GM12878 (cell line): ENCODE results near the gene FLT1. TPM values are rescaled to one million over a fixed set of nuclear protein-coding genes. Genes with fewer than 3 reads are reported as not detected.

Experiments
- ATAC-seq: fragments of 200-7000 bp; cut with Tn5 transposase; 3 replicates; pipeline ENCODE4 v1.9.1; 2020; ENCODE audit warnings: mild to moderate bottlenecking, moderate library complexity
- BruUV-seq: library from RNA; stranded (reverse); fragments of 400-500 nt; replicated peaks from 2 replicates; lab custom pipeline; 2021; lab: Mats Ljungman, UMichigan
- CTCF ChIA-PET: fragments of 300-600 bp; sonication (Branson Sonifier 250); formaldehyde crosslinking; extraction: SDS; loops from one replicate; lab custom pipeline; 2021; ENCODE audit warnings: inconsistent platforms; lab: Yijun Ruan, JAX
- POLR2A ChIA-PET: fragments of 350-600 bp; formaldehyde crosslinking; extraction: SDS; loops from one replicate; lab custom pipeline; 2021; ENCODE audit warnings: inconsistent platforms; lab: Charles Lee
- RAD21 ChIA-PET: fragments of 300-600 bp; sonication (Branson Sonifier 250); formaldehyde crosslinking; loops from one replicate; lab custom pipeline; 2023; ENCODE audit warnings: antibody characterized with exemption; ENCODE audit not compliant: unreplicated experiment; lab: Charles Lee
- SMC1A ChIA-PET: fragments of 300-600 bp; sonication (Branson Sonifier 250); formaldehyde crosslinking; loops from one replicate; lab custom pipeline; 2023; ENCODE audit not compliant: unreplicated experiment, uncharacterized antibody; lab: Charles Lee
- DNase-seq: peaks from one replicate; pipeline ENCODE4 v3.0.0-alpha.2; 2011; ENCODE audit warnings: low read depth, low spot score
- FAIRE-seq: peaks from 3 replicates; lab custom pipeline; 2011; peaks lifted over from hg19 to GRCh38; lab: Jason Lieb, UNC
- H2AFZ ChIP-seq: 2 replicates; pipeline ENCODE4 v1.6.0; 2011; ENCODE audit warnings: low read depth, low read length, control low read depth; ENCODE audit not compliant: control insufficient read depth
- H3K27ac ChIP-seq: 2 replicates; pipeline ENCODE4 v1.5.1; 2011; ENCODE audit warnings: control low read depth; ENCODE audit not compliant: control insufficient read depth, insufficient read depth
- H3K27me3 ChIP-seq, 2 experiments: replicated peaks in 1 of 2; 2 replicates each; pipeline versions ENCODE4 v1.6.0 to v1.6.1; 2011; ENCODE audit warnings: low read length in 1 of 2; ENCODE audit not compliant: control insufficient read depth in 2 of 2, insufficient read depth in 2 of 2
- H3K36me3 ChIP-seq, 2 experiments: 2 replicates each; pipeline ENCODE4 v1.5.1; 2011; ENCODE audit warnings: low read length in 1 of 2; ENCODE audit not compliant: control insufficient read depth in 2 of 2, insufficient read depth in 2 of 2
- H3K4me1 ChIP-seq: 2 replicates; pipeline ENCODE4 v1.6.1; 2011; ENCODE audit warnings: mild to moderate bottlenecking, low read length, moderate library complexity, mixed read lengths; ENCODE audit not compliant: control insufficient read depth, insufficient read depth
- H3K4me2 ChIP-seq: 2 replicates; pipeline ENCODE4 v1.6.0; 2011; ENCODE audit warnings: control low read depth; ENCODE audit not compliant: control insufficient read depth, insufficient read depth
- H3K4me3 ChIP-seq: fragments of 200-600 bp; sonication (generic); 2 replicates; pipeline ENCODE4 v1.5.1; 2016
- H3K79me2 ChIP-seq: 2 replicates; pipeline ENCODE4 v1.6.0; 2011; ENCODE audit warnings: low read length; ENCODE audit not compliant: control insufficient read depth, insufficient read depth
- H3K9ac ChIP-seq: 2 replicates; pipeline ENCODE4 v1.8.0; 2011; ENCODE audit warnings: low read length, control low read depth, mixed read lengths; ENCODE audit not compliant: control insufficient read depth, insufficient read depth
- H3K9me3 ChIP-seq: replicated peaks from 3 replicates; pipeline ENCODE4 v1.5.1; 2011; ENCODE audit warnings: mild to moderate bottlenecking, low read length; ENCODE audit not compliant: control insufficient read depth, insufficient read depth
- H4K20me1 ChIP-seq: 2 replicates; pipeline ENCODE4 v1.6.0; 2011; ENCODE audit not compliant: control insufficient read depth, insufficient read depth
- BACH1 ChIP-seq: fragments of 450-650 bp; IDR thresholded peaks from 2 replicates; pipeline ENCODE4 v1.6.1; 2017; ENCODE audit warnings: mild to moderate bottlenecking, borderline replicate concordance
- CREB1 ChIP-seq: IDR thresholded peaks from 2 replicates; pipeline ENCODE4 v1.6.1; 2012; ENCODE audit warnings: low read depth, mild to moderate bottlenecking, inconsistent platforms
- JUNB ChIP-seq: IDR thresholded peaks from 2 replicates; pipeline ENCODE4 v1.6.1; 2016; ENCODE audit warnings: antibody characterized with exemption, mild to moderate bottlenecking
- MTA2 ChIP-seq: fragments of 450-650 bp; IDR thresholded peaks from 2 replicates; pipeline ENCODE4 v1.6.1; 2016; ENCODE audit warnings: low read depth, mild to moderate bottlenecking, moderate library complexity
- MYB ChIP-seq: fragments of 150-350 bp; IDR thresholded peaks from 2 replicates; pipeline ENCODE4 v1.6.1; 2014; ENCODE audit warnings: mild to moderate bottlenecking, low read depth, low read length, borderline replicate concordance
- RBBP5 ChIP-seq: fragments of 200-600 bp; sonication (generic); conservative IDR thresholded peaks from 2 replicates; pipeline ENCODE4 v1.6.1; 2016
- SIX5 ChIP-seq: IDR thresholded peaks from 2 replicates; pipeline ENCODE4 v1.6.1; 2011; ENCODE audit warnings: mild to moderate bottlenecking, low read depth, low read length, moderate library complexity; ENCODE audit not compliant: severe bottlenecking
- SKIL ChIP-seq: fragments of 450-650 bp; IDR thresholded peaks from 2 replicates; pipeline ENCODE4 v1.6.1; 2017; ENCODE audit warnings: mild to moderate bottlenecking, low read depth, inconsistent platforms; ENCODE audit not compliant: poor library complexity, severe bottlenecking
- SP1 ChIP-seq: IDR thresholded peaks from one replicate; pipeline ENCODE4 v1.6.1; 2011; ENCODE audit warnings: low read depth, low read length
- STAT1 ChIP-seq: fragments of 450-650 bp; conservative IDR thresholded peaks from 2 replicates; pipeline ENCODE4 v1.6.1; 2014; ENCODE audit warnings: antibody characterized with exemption, mild to moderate bottlenecking
- ZNF207 ChIP-seq: fragments of 450-650 bp; IDR thresholded peaks from 2 replicates; pipeline ENCODE4 v1.6.1; 2014; ENCODE audit warnings: antibody characterized with exemption, mild to moderate bottlenecking, borderline replicate concordance
- WGBS: methylation state at CpG from one replicate; pipeline ENCODE4 v1.1.6; 2016; ENCODE audit warnings: low lambda C conversion rate; ENCODE audit not compliant: insufficient replicate concordance, insufficient coverage; ENCODE audit errors: missing lambda C conversion rate; 5-methylcytosine and 5-hydroxymethylcytosine counted together
- in situ Hi-C: fragments of 300-500 bp; cut with MboI; formaldehyde crosslinking; loops from 9 replicates; pipeline ENCODE4 v1.14.3; 2018; ENCODE audit warnings: mixed read lengths
- intact Hi-C: fragments of 100-400 bp; cut with micrococcal nuclease; formaldehyde crosslinking; loops from one replicate; pipeline ENCODE4 v1.14.2; 2022; ENCODE audit not compliant: unreplicated experiment
- polyA plus RNA-seq, 11 experiments: library from polyadenylated mRNA; depleted of rRNA in 4 of 11; unstranded in 6 of 11; stranded (reverse) in 5 of 11; fragments of >200 nt; fragmentation: Nextera tagmentation in 4 of 11; fragmentation: Illumina TruSeq in 1 of 11; extraction: Ambion mirVana in 4 of 11; extraction: Trizol in 1 of 11; gene quantifications; 1 replicate in 1 of 11; 2 replicates in 10 of 11; pipeline versions ENCODE4 v1.2.1 to v1.2.3, GENCODE V29; 2011 to 2016; ENCODE audit warnings: inconsistent platforms in 2 of 11, missing spikeins in 2 of 11, low read depth in 1 of 11
- total RNA-seq, 4 experiments: library from RNA; depleted of rRNA in 3 of 4; stranded (reverse); fragments of >200 nt in 3 of 4; fragmentation: Illumina TruSeq in 1 of 4; extraction: Trizol in 1 of 4; gene quantifications; 2 replicates each; pipeline versions ENCODE4 v1.2.1 to v1.2.3, GENCODE V29; 2013 to 2021
- TF ChIP-seq, protein P1 (sequence below): fragments of 450-650 bp; formaldehyde crosslinking; IDR thresholded peaks from 2 replicates; pipeline ENCODE4 v1.4.0; 2022; ENCODE audit warnings: mild to moderate bottlenecking, moderate library complexity

Gene FLT1
- total and polyA plus RNA-seq, 10 of the 15 experiments (the other 5 are each of a cell fraction or from before 2014, with no cell fraction given), result 0.55 to 5.6 (median 0.84) TPM

GRCh38 chr13:28329395-28330158 is 165.4 kb downstream of the FLT1 start:
- Histone ChIP-seq H3K79me2 (no peaks in the 10 kb centered on the region), H2AFZ (no peak overlapping the region), H3K27me3 (no peaks in the 10 kb centered on the region), H3K27ac (no peak overlapping the region), H3K9ac (no peak overlapping the region), H3K4me1 (no peaks in the 10 kb centered on the region), H3K36me3 (no peaks in the 10 kb centered on the region), H3K4me3 (no peak overlapping the region), H4K20me1 (no peaks in the 10 kb centered on the region), H3K4me2 (no peak overlapping the region), H3K9me3 (no peaks in the 10 kb centered on the region)
- in situ Hi-C loops, result no loop called here
- intact Hi-C loops, result loop anchor here (10.0 kb wide), 1 partner anchor 145 kb away; no protein-coding TSS in a partner anchor
- no peak for ATAC-seq
- RAD21 ChIA-PET, result interaction anchor here (1.0 to 1.3 kb wide), 2 partner anchors 307 to 467 kb away, joined by 4 to 5 read pairs; no protein-coding TSS in a partner anchor
- SMC1A ChIA-PET, result interaction anchor here (0.6 kb wide), 1 partner anchor 525 kb away, joined by 3 read pairs; no protein-coding TSS in a partner anchor
- CTCF ChIA-PET, result interaction anchor here (2.2 kb wide), 1 partner anchor 307 kb away, joined by 8 read pairs; no protein-coding TSS in a partner anchor
- POLR2A ChIA-PET, result interaction anchor here (0.5 kb wide), 1 partner anchor 300 kb away, joined by 5 read pairs; no protein-coding TSS in a partner anchor
- no peak for DNase-seq
- no TSS peak for BruUV-seq
- no peak for FAIRE-seq
- WGBS, result 69% methylated on average over 17 of the region's 17 CpGs
- TF ChIP-seq RBBP5, result no peak
- no peak for TF ChIP-seq MYB
- TF ChIP-seq SP1, result no peak
- TF ChIP-seq SKIL, result no peak
- TF ChIP-seq SIX5, result no peak
- no peak for TF ChIP-seq CREB1
- TF ChIP-seq, protein P1, sequence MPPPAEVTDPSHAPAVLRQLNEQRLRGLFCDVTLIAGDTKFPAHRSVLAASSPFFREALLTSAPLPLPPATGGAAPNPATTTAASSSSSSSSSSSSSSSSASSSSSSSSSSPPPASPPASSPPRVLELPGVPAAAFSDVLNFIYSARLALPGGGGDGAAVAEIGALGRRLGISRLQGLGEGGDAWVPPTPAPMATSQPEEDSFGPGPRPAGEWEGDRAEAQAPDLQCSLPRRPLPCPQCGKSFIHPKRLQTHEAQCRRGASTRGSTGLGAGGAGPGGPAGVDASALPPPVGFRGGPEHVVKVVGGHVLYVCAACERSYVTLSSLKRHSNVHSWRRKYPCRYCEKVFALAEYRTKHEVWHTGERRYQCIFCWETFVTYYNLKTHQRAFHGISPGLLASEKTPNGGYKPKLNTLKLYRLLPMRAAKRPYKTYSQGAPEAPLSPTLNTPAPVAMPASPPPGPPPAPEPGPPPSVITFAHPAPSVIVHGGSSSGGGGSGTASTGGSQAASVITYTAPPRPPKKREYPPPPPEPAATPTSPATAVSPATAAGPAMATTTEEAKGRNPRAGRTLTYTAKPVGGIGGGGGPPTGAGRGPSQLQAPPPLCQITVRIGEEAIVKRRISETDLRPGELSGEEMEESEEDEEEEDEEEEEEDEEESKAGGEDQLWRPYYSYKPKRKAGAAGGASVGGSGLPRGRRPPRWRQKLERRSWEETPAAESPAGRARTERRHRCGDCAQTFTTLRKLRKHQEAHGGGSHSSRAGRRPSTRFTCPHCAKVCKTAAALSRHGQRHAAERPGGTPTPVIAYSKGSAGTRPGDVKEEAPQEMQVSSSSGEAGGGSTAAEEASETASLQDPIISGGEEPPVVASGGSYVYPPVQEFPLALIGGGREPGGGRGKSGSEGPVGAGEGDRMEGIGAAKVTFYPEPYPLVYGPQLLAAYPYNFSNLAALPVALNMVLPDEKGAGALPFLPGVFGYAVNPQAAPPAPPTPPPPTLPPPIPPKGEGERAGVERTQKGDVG (CRISPR knock-in tag), result no peak
- no peak for TF ChIP-seq MTA2
- no peak for TF ChIP-seq STAT1
- no peak for TF ChIP-seq JUNB
- no peak for TF ChIP-seq BACH1
- no peak for TF ChIP-seq ZNF207
